ENCODE results near the gene MAPK10. TPM values are rescaled to one million over a fixed set of nuclear protein-coding genes. Genes with fewer than 3 reads are reported as not detected.
A peak's percentile ranks its signal among the peaks of the same experiment; 100 is the strongest.

The MAPK10 gene
- total and polyA plus RNA-seq, 2 experiments from 2014 or later, result 3.6 to 8.1 TPM

- Histone ChIP-seq H2AFZ (no peak overlapping the region), H3K4me2 (no peak overlapping the region), H3K27ac (ENCODE audit: low read depth) (no peak overlapping the region), H3F3A (replicated peaks; ENCODE audit: low read depth) (no peaks in the 10 kb centered on the region), H4K20me1 (replicated peaks; ENCODE audit: insufficient read depth) (no peaks in the 10 kb centered on the region), H3K27me3 (ENCODE audit: insufficient read depth) (no peaks in the 10 kb centered on the region), H3K4me3 (no peak overlapping the region), H3K9me2 (ENCODE audit: insufficient read depth) (no peaks in the 10 kb centered on the region), H3K79me2 (replicated peaks; ENCODE audit: insufficient read depth) (no peaks in the 10 kb centered on the region), H3K36me3 (ENCODE audit: insufficient read depth) (no peaks in the 10 kb centered on the region), H3K4me1 (ENCODE audit: insufficient read depth) (peaks cover 7% of the 10 kb centered on the region; the same call in 1 of the 2 replicates)
- Mint-ChIP-seq H3K4me1 (peaks cover 7% of the 10 kb centered on the region; the same call in 1 of the 3 replicates), H3K9me3 (peaks cover 9% of the 10 kb centered on the region; the same call in 2 of the 3 replicates), H3K4me3 (no peak overlapping the region), H3K36me3 (ENCODE audit: low read depth) (no peaks in the 10 kb centered on the region), H3K27me3 (ENCODE audit: insufficient read depth, low read depth, poor library complexity) (no peaks in the 10 kb centered on the region), H3K27ac (no peak overlapping the region)
- ATAC-seq, result no peak
- DNase-seq (ENCODE audit: low spot score), result peak; percentile 9
- TF ChIP-seq REST (IDR thresholded peaks at IDR 0.05; ENCODE audit: unreplicated experiment), result no peak
- TF ChIP-seq JUNB (IDR thresholded peaks at IDR 0.05; ENCODE audit: unreplicated experiment), result no peak
- TF ChIP-seq, protein P1, sequence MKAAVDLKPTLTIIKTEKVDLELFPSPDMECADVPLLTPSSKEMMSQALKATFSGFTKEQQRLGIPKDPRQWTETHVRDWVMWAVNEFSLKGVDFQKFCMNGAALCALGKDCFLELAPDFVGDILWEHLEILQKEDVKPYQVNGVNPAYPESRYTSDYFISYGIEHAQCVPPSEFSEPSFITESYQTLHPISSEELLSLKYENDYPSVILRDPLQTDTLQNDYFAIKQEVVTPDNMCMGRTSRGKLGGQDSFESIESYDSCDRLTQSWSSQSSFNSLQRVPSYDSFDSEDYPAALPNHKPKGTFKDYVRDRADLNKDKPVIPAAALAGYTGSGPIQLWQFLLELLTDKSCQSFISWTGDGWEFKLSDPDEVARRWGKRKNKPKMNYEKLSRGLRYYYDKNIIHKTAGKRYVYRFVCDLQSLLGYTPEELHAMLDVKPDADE (IDR thresholded peaks at IDR 0.05), result no peak
- no peak for TF ChIP-seq NANOG (IDR thresholded peaks at IDR 0.05; ENCODE audit: borderline replicate concordance)
- TF ChIP-seq POLR2AphosphoS5 (IDR thresholded peaks at IDR 0.05; ENCODE audit: low read depth), result no peak
- no peak for TF ChIP-seq EZH2 (IDR thresholded peaks at IDR 0.05; ENCODE audit: low read depth, unreplicated experiment)
- no peak for TF ChIP-seq EZH2phosphoT487 (IDR thresholded peaks at IDR 0.05; ENCODE audit: unreplicated experiment)
- no peak for TF ChIP-seq ZNF462 (CRISPR knock-in tag; IDR thresholded peaks at IDR 0.05)
- TF ChIP-seq ZNF331 (CRISPR knock-in tag; IDR thresholded peaks at IDR 0.05; ENCODE audit: low read depth), result no peak
- no peak for TF ChIP-seq ZNF114 (CRISPR knock-in tag; IDR thresholded peaks at IDR 0.05)
- TF ChIP-seq CREB1 (CRISPR knock-in tag; IDR thresholded peaks at IDR 0.05; ENCODE audit: low read depth), result no peak
- TF ChIP-seq STAT1 (IDR thresholded peaks at IDR 0.05; ENCODE audit: unreplicated experiment), result no peak
- TF ChIP-seq, protein P2, sequence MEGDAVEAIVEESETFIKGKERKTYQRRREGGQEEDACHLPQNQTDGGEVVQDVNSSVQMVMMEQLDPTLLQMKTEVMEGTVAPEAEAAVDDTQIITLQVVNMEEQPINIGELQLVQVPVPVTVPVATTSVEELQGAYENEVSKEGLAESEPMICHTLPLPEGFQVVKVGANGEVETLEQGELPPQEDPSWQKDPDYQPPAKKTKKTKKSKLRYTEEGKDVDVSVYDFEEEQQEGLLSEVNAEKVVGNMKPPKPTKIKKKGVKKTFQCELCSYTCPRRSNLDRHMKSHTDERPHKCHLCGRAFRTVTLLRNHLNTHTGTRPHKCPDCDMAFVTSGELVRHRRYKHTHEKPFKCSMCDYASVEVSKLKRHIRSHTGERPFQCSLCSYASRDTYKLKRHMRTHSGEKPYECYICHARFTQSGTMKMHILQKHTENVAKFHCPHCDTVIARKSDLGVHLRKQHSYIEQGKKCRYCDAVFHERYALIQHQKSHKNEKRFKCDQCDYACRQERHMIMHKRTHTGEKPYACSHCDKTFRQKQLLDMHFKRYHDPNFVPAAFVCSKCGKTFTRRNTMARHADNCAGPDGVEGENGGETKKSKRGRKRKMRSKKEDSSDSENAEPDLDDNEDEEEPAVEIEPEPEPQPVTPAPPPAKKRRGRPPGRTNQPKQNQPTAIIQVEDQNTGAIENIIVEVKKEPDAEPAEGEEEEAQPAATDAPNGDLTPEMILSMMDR (conservative IDR thresholded peaks at IDR 0.05; ENCODE audit: low read depth in 2 of 2), result no peak
Measured at GRCh38 chr4:86108137-86108536, 251.7 kb downstream of the MAPK10 start.

All from GM23338 (cell line).